GM18907 (cell line): Measurements from ENCODE around the gene AADAC.
"Not testable (repeated sequence)": the region's sequence is repeated elsewhere in the genome, so short reads cannot be mapped to it uniquely, and the experiment has no call there.

Source experiments
- ATAC-seq: cut with Tn5 transposase; IDR thresholded peaks from one replicate; pipeline ENCODE4 v1.9.1; 2021; ENCODE audit warnings: mild to moderate bottlenecking, moderate library complexity; ENCODE audit not compliant: unreplicated experiment

Gene AADAC

DNA sequence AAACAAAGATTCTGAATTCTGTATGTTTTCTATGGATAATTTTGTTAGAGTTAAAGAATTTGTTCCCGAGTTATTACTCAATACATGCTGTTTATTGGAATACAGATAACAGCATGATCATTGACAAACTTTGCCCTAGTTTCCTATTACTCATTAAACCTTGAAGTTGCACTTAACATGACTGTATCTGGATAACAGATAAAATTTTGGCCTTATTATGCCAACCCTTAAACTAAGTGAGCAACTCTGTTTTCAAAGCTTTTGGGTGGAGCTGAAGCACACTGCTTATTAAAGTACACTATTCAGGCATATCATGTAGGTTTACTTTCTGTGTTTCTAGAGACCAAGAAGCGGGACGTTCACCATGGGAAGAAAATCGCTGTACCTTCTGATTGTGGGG, at the start of gene AADAC:
TSS of gene AADAC (plus strand) at position 318 of the 400 bp plus-strand sequence. CDS start at position 365, 47 bp downstream.
- ATAC-seq, result no peak

DNA sequence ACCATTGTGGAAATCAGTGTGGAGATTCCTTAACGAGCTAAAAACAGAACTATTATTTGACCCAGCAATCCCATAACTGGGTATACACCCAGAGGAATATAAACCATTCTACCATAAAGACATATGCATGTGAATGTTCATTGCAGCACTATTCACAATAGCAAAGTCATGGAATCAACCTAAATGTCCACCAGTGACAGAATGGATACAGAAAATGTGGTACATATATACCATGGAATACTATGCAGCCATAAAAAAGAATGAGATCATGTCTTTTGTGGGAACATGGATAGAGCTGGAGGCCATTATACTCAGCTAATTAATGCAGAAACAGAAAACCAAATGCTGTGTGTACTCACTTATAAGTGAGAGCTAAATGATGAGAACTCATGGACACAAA, 49.2 kb upstream of the AADAC start:
- not testable (repeated sequence) for ATAC-seq

DNA sequence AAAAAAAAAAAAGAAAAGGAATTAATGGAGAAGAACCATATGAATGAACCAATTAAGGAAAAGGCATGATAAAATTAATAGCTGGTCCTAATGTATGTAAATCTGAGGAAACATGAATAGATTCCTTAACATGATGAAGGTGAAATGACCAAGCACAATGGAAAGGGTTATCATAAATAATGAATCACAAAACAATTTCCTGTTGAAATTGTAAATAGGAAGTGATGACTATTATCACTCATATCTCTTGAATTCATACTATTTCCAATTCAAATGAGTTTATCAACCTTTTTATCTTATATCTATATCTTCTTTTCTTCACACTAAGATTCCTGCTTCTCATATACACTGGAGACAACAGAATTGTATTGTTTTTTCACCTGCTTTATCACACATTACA, 48.2 kb upstream of the AADAC start:
- ATAC-seq, result no peak

DNA sequence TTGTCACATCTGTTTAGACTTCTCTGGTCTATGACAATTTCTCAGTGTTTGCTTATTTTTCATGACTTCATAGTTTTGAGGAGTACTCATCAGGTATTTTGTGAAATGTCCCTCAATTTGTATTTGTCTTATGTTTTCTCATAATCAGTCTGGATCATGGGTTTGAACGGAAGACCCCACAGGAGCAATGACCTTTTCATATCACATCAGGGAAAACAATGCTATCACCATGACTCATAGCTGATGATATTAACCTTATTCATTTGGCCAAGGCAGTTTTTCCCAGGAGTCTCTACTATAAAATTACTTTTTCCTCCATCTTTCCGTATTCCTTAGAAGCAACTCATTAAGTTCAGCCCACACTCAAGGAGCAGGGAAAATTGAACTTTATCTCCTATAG, 47.5 kb upstream of the AADAC start:
- no peak for ATAC-seq

GRCh38 chr3:151768393-151768930, 45.5 kb upstream of the AADAC start:
- no peak for ATAC-seq

DNA sequence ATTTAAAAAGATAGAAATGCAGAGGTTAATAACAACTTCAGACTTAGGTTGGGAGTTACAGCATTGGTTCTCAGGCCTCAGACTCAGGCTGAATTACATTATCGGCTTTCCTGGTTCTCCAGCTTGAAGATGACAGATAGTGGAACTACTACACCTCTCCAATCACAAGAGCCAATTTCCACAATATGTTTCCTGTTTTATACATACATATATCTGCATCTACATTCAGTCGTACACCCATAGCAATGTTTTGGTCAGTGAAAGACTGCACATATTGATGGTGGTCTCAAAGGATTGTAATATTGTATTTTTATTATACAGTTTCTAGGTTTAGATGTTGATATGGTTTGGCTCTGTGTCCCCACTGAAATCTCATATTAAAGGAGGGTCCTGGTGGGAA, 44.7 kb upstream of the AADAC start:
- ATAC-seq, result no peak

- ATAC-seq, result no peak
Observed at GRCh38 chr3:151770956-151771355, 43.0 kb upstream of the AADAC start.

GRCh38 chr3:151772825-151773480, 41.0 kb upstream of the AADAC start:
- no peak for ATAC-seq

DNA sequence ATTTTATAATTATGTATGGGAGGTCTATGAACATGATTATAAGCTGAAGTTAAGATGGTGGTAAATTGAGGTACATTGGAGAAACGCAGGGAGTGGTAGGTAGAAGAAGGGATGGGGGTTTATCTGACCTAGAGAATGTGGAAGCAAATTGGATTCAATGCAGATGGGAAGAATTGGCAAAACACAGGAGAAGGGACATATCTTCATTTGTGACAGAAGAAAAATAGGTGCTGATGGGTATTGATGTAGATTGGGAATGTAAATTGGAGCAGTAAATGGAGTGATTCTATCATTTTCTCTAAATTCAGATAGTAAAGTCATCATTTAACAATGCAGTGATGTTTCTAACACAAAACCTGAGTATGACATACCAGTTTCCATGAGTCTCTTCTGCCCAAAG, 39.7 kb upstream of the AADAC start:
- ATAC-seq, result no peak

DNA sequence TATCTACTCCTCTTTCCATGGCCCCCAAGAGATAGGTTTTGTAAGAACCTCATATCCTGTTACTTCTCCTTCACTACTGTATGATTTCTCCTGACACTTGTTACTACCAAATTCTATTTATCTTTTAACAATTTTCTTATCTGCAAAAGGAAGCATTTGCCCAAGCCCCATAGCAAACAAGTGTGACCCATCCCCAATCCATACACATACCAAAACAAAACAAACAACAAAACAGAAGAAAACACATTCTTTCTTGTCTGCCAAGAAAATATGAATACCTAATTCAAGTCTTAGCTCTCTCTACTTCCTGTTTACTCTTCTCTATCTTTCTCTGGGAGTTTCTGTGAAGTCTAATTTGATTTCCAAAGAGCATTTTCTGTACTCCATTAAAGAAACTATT, 39.0 kb upstream of the AADAC start:
- no peak for ATAC-seq

DNA sequence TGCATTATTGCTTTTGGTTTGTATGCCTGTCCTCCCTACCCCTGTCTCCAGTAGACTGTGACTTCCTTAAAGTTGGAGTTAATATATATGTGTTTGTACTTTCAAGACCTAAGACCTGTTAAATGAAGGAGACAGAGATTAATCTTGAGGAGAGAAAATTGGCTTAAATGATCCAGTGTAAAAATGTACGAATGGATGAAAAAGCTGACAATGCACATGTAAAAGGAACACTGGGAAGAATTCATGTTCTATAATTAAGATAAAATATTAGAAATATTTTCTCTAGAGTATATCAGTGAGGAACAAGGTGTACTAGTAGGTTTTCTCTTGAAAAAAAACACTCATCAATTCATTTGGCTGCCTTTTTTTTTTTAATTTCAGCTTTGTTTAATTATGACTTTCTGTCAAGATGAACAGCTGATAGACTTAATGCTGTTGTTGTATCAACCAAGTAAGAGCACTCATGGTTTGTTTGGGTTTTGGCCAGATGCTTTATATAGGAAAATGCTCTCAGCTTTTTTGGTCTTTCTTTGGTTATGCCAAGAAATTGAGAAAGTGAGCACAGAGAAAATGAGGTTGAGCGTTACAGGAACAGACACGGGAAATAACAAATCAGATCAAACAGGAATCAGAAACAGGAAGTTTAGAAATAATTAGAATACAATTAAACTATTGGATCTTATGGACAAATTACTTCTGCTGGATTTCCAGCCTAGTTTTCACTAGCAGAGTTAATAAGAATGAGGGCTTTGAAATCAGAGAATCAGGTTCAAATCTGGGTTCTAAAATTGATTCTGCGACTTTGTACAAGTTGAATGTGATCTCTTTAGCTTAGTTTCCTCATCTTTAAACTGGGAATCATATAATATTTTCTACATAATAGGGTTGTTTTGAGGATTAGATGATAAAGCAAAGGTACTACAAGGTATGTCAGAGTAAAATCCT, 38.3 kb upstream of the AADAC start:
- no peak for ATAC-seq

DNA sequence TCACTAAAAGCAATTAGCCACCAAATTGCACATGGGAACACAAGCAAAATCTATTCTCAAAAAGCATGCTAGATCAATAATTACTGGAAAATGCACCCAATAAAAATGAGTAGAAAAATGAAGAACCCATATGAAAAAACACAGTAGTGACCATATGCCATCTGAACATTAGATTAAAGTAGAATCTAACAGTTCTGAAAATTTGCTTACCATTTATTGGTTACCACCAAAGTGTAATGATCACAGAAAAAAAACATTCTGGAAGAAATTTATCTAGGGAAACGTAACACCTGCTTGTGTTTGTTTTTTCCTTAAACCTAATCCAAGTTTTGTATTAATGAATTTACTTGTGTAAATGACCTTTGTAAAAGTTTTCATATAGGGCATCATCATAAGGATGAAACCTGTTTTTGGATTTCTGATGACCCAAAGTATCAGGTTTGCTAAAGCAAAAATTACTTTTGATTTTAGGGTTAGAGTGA, 37.6 kb upstream of the AADAC start:
- no peak for ATAC-seq

DNA sequence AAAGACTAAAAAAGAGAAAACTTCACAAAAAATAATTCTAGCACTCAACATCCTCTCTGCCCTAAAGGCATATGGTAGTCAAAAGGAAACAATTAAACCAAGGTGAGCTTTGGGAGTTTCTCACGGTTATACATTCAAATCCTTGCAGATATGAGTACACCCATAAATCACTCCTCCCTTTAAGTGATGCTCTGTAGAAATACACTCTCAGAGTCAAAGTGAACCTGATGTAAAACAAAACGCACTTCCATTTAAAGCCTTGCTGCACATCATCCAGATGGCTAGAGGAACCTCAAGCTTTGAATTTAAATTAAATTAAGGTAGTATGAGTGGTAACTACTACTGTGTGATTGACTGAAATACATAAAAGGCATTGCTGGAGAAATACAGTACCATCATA, 36.0 kb upstream of the AADAC start:
- ATAC-seq, result no peak

GRCh38 chr3:151787626-151788025, 26.3 kb upstream of the AADAC start:
- ATAC-seq, result no peak

DNA sequence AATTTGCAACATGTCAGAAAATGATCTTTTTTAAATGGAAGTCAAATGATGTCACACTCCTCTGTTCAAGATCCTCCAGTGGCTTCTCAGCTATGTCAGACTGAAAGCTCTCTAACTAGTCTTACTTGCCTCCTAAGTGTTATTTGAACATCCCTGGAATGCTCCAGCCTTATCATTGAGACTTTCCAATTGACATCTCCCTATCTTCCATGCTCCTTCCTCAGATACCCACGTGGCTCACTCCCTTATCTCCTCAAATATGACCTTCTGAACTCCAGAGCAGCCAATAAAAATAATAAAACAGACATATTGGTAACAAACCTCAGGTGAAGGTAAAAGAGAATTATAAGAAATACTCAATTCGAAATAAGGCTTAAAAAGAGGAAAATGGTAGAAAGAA, 25.5 kb upstream of the AADAC start:
- ATAC-seq, result no peak

- no peak for ATAC-seq
Observed at GRCh38 chr3:151789853-151790463, 24.0 kb upstream of the AADAC start.

DNA sequence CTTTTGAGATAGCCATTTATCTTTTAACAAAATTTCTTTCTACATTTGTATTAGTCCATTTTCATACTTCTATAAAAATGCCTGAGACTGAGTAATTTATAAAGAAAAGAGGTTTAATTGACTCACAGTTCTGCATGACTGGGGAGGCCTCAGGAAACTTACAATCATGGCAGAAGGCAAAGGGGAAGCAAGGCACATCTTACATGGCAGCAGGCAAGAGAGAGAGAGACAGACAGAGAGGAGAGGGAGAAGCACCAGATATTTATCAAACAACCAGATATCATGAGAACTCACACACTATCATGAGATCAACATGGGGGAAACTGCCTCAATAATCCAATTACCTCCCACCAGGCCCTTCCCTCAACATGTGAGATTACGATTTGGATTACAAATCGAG, 23.2 kb upstream of the AADAC start:
- ATAC-seq, result not testable (repeated sequence)

GRCh38 chr3:151792411-151792810, 21.5 kb upstream of the AADAC start:
- no peak for ATAC-seq

DNA sequence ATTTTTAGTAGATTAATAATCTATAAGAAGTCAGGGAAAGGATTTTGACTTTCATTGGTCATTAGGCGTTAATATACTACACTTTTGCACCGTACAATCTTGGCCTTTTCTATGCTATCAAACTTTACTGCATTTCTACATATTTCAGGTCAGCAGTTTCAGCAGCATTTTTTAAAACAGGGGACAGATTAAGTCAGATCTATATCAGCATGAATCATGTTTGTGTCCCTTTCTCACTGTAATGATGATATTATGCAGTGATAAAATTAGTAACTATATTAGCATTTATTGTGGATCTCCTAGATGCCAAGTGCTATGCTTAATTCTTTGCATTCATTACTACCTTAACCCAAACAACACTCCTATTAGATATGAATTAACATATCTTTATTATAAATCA, 20.3 kb upstream of the AADAC start:
- ATAC-seq, result no peak

GRCh38 chr3:151794080-151794479, 19.8 kb upstream of the AADAC start:
- ATAC-seq, result no peak

GRCh38 chr3:151795276-151795675, 18.6 kb upstream of the AADAC start:
- ATAC-seq, result no peak
